NCI-H345 treated with DMSO at 0.1 percent for 48 hours (cell line): ENCODE results near the gene LSR.

Experiments
- DNase-seq: peaks from one replicate; lab custom pipeline; 2025; ENCODE audit not compliant: unreplicated experiment; lab: John Stamatoyannopoulos, UW

LSR gene

GRCh38 chr19:35266520-35267352 lies 17.9 kb downstream of the LSR start:
- DNase-seq, result no peak

- no peak for DNase-seq
Observed at GRCh38 chr19:35267353-35267817, 18.6 kb downstream of the LSR start.

GRCh38 chr19:35267818-35268535 lies 19.2 kb downstream of the LSR start:
- peak; percentile 69 for DNase-seq

GRCh38 chr19:35268536-35269437 lies 20.0 kb downstream of the LSR start, which contains the start of gene USF2:
Gene USF2, plus strand, starts transcription at chr19:35268962. Its CDS starts 140 bp downstream, at chr19:35269102.
- DNase-seq, result peak; percentile 66

- peak; percentile 81 for DNase-seq
Observed at GRCh38 chr19:35269438-35270117, 20.8 kb downstream of the LSR start.

- DNase-seq, result no peak
Observed at GRCh38 chr19:35270381-35270811, 21.6 kb downstream of the LSR start.

GRCh38 chr19:35271546-35271945 lies 22.7 kb downstream of the LSR start:
- DNase-seq, result no peak

- DNase-seq, result no peak
Observed at GRCh38 chr19:35272122-35272719, 23.4 kb downstream of the LSR start.

GRCh38 chr19:35272954-35273649 lies 24.3 kb downstream of the LSR start:
- DNase-seq, result no peak

- DNase-seq, result no peak
Observed at GRCh38 chr19:35273686-35274259, 25.0 kb downstream of the LSR start.

GRCh38 chr19:35274323-35274722 lies 25.5 kb downstream of the LSR start:
- no peak for DNase-seq

- no peak for DNase-seq
Observed at GRCh38 chr19:35276706-35277281, 28.0 kb downstream of the LSR start.

- DNase-seq, result no peak
Observed at GRCh38 chr19:35278578-35279284, 29.9 kb downstream of the LSR start.

- no peak for DNase-seq
Observed at GRCh38 chr19:35279374-35279773, 30.6 kb downstream of the LSR start.

- no peak for DNase-seq
Observed at GRCh38 chr19:35279985-35280821, 31.4 kb downstream of the LSR start.

- DNase-seq, result no peak
Observed at GRCh38 chr19:35281303-35281702, 32.5 kb downstream of the LSR start.
